BE2C (cell line): ENCODE results near the gene DCTN1.
A peak's percentile ranks its signal among the peaks of the same experiment; 100 is the strongest.

ENCODE experiments used
- DNase-seq: peaks from one replicate; pipeline ENCODE4 v3.0.0-alpha.2; 2020
- H3K27me3 ChIP-seq: fragments of 250-450 bp; sonication (Bioruptor Pico); 2 replicates; pipeline ENCODE4 v1.5.1; 2020; ENCODE audit warnings: mild to moderate bottlenecking
- H3K36me3 ChIP-seq: fragments of 250-450 bp; sonication (Bioruptor Pico); 2 replicates; pipeline ENCODE4 v1.5.1; 2020; ENCODE audit warnings: mild to moderate bottlenecking
- H3K4me1 ChIP-seq: fragments of 250-450 bp; sonication (Bioruptor Pico); 2 replicates; pipeline ENCODE4 v1.5.1; 2020
- H3K4me3 ChIP-seq: 2 replicates; pipeline ENCODE4 v1.5.1; 2011; ENCODE audit warnings: low read depth, low read length
- H3K9me3 ChIP-seq: fragments of 250-450 bp; sonication (Bioruptor Pico); 2 replicates; pipeline ENCODE4 v1.5.1; 2020
- TF ChIP-seq, protein P1 (sequence below): IDR thresholded peaks from 2 replicates; pipeline ENCODE4 v1.5.1; 2012; ENCODE audit warnings: mild to moderate bottlenecking, low read depth, low read length

The DCTN1 gene

DNA sequence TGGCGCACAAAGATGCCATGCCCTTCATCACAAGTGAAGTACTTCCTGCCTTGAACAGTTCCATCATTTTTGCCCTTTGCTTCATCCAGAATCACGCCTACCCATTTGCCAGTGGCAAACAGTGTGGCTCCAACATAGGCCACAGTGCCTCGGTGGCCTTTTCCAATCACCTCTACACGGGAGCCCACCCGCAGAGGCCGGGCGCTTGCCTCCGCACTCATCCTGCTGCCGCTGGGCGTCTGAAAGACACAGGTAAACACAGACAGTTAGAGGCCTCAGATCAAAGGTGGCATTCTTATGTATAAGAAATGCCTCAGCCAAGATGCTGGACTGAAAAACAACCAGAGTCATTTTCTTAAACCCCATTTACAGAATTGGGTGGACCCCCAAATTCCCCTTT is 2.1 kb downstream of the DCTN1 start:
- no peak overlapping the region for H3K4me3 ChIP-seq
- no peaks in the 10 kb centered on the region; the same call in 1 of the 2 replicates for H3K36me3 ChIP-seq
- TF ChIP-seq, protein P1, sequence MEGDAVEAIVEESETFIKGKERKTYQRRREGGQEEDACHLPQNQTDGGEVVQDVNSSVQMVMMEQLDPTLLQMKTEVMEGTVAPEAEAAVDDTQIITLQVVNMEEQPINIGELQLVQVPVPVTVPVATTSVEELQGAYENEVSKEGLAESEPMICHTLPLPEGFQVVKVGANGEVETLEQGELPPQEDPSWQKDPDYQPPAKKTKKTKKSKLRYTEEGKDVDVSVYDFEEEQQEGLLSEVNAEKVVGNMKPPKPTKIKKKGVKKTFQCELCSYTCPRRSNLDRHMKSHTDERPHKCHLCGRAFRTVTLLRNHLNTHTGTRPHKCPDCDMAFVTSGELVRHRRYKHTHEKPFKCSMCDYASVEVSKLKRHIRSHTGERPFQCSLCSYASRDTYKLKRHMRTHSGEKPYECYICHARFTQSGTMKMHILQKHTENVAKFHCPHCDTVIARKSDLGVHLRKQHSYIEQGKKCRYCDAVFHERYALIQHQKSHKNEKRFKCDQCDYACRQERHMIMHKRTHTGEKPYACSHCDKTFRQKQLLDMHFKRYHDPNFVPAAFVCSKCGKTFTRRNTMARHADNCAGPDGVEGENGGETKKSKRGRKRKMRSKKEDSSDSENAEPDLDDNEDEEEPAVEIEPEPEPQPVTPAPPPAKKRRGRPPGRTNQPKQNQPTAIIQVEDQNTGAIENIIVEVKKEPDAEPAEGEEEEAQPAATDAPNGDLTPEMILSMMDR = no peak
- H3K9me3 ChIP-seq = no peaks in the 10 kb centered on the region
- no peaks in the 10 kb centered on the region for H3K27me3 ChIP-seq
- H3K4me1 ChIP-seq = peaks cover 3% of the 10 kb centered on the region; the same call in 1 of the 2 replicates
- no peak for DNase-seq

DNA sequence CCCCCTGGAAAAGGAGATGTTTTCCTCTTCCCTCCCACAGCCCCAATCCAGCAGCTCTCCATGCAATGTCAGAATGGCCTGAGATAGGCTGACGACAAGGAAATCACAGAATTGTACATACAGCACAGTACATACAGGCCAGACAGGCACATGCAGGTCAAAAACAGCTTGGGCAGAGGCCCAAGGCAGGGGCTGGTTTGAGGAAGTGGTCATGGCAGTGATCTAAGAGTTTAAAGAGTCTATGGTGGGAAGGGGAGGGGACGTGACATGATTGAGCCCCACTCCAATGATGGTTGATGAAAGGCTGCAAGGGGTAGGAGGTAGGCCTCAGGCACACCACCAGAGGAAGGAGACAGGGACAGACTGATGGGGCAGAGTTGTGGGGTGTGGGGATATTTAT is 4.3 kb downstream of the DCTN1 start:
- no peaks in the 10 kb centered on the region; the same call in 1 of the 2 replicates for H3K36me3 ChIP-seq
- H3K27me3 ChIP-seq = no peaks in the 10 kb centered on the region
- no peak overlapping the region for H3K4me3 ChIP-seq
- H3K9me3 ChIP-seq = no peaks in the 10 kb centered on the region
- TF ChIP-seq, protein P1 = no peak
- DNase-seq = no peak
- H3K4me1 ChIP-seq = peaks cover 3% of the 10 kb centered on the region; the same call in 1 of the 2 replicates

DNA sequence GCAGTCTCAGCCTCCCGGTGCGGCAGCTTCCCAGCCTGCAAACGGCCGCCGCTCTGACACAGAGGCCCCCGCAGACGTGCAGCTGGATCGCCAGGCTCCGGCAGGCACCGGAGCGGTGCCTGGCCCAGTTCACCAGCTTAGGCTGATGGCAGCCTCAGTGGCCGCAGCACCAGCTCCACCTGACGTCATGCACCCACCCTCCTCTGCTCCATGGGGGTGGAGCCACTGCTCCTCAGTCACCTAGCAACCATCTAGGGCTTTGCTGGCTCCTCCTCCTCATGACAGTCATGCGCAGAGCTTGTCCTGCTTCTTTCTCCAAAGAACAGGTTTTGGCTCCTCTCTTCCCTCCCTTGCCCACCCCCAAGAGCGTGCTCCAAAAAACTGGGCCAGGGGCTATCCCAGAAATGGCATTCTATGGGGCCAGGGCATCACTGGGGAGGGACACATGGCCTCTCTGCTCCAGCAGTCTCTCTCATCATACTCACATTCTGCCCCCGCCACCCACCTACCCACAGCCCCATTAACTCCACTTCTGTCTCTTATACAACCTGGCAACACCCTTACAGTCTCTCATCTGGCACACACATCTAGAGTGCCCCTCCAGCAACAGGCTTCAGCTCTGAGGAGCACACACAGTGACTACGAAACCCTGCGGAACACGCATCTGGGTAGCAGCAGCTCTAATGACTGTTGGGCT is 5.5 kb downstream of the DCTN1 start:
- Histone ChIP-seq H3K27me3 (no peaks in the 10 kb centered on the region), H3K9me3 (no peaks in the 10 kb centered on the region), H3K36me3 (peaks cover 5% of the 10 kb centered on the region; the same call in 1 of the 2 replicates), H3K4me3 (peak overlapping the region; percentile 71), H3K4me1 (peaks cover 3% of the 10 kb centered on the region; the same call in 1 of the 2 replicates)
- DNase-seq = peak; percentile 86
- TF ChIP-seq, protein P1 = no peak

DNA sequence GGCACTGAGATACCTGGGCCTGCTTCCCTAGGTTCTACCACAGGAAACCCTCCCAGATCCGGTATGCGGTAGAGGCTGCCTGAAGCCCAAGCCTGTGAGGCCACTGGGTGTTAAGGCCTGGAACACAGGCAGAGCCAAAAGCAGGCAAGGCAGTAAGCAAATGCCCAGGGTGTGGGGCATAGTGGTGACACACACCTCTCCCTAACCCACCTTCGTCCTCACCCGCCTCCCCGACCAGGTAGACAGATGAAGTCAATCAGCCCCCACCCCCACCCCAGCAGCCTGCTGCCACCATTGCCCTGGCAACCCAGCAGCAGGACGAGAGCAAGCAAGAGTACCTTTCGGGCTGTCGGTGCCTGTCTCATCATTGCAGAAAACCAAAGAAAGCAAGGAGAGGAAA is 6.1 kb downstream of the DCTN1 start:
- Histone ChIP-seq H3K27me3 (no peaks in the 10 kb centered on the region), H3K36me3 (peaks cover 10% of the 10 kb centered on the region), H3K9me3 (no peaks in the 10 kb centered on the region), H3K4me3 (peak overlapping the region; percentile 71), H3K4me1 (peaks cover 3% of the 10 kb centered on the region; the same call in 1 of the 2 replicates)
- no peak for DNase-seq
- TF ChIP-seq, protein P1 = no peak

DNA sequence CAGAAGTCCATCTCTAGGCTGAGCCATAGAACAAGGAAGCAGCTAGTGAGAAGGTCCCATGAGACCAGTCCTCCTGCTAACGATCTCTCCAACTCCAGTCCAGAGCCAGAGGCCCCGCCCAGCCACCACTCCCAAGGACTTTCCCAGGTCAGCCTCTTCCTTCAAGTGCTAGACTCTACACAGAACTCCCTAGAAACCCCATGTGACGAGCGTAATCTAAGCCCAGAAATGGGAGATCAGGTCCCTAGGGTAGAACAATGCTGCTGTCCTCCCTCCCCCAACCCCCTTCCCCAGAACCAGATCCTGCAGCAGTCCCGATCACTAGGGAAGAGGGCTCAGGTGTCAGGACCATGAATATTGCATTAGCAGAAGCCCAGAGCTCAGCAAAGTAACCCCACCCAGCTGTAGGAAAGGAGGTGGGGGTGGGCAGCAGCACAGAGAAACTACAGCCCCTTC is 6.9 kb downstream of the DCTN1 start:
- TF ChIP-seq, protein P1 = no peak
- peaks cover 3% of the 10 kb centered on the region; the same call in 1 of the 2 replicates for H3K4me1 ChIP-seq
- peaks cover 17% of the 10 kb centered on the region for H3K36me3 ChIP-seq
- H3K27me3 ChIP-seq = no peaks in the 10 kb centered on the region
- H3K9me3 ChIP-seq = no peaks in the 10 kb centered on the region
- DNase-seq = peak; percentile 47
- H3K4me3 ChIP-seq = peak overlapping the region; percentile 71

DNA sequence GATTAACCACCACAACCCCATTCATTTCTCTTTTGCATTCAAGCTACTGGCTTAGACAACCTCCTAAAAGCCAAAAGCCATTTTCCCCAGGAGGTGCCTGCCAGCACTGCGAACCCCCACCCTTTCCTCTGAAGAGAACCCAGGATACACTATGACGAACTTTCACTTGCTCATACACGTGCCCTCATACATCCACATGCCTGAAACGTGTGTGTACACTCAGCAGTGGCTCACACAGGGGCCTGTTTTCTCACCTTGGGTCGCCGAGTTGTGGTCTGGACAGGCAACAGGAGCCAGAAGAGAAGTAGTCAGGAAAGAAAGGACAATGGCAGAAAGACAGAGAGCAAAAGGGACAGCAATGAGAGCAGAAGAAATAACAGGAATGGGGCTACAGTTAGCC is 7.4 kb downstream of the DCTN1 start:
- Histone ChIP-seq H3K9me3 (no peaks in the 10 kb centered on the region), H3K4me1 (peaks cover 3% of the 10 kb centered on the region; the same call in 1 of the 2 replicates), H3K36me3 (peaks cover 21% of the 10 kb centered on the region), H3K27me3 (no peaks in the 10 kb centered on the region), H3K4me3 (no peak overlapping the region; the same call in 1 of the 2 replicates)
- no peak for DNase-seq
- TF ChIP-seq, protein P1 = no peak
